Occipital lobe (tissue), 2 donors: ENCODE data around the gene TRIM47. TPM values are rescaled to one million over a fixed set of nuclear protein-coding genes. Genes with fewer than 3 reads are reported as not detected.
"Not testable (repeated sequence)": the region's sequence is repeated elsewhere in the genome, so short reads cannot be mapped to it uniquely, and the experiment has no call there.

Experiments
- DNase-seq: peaks from one replicate; lab custom pipeline; 2025; lab: John Stamatoyannopoulos, UW
- total RNA-seq: library from RNA; depleted of rRNA; stranded (reverse); fragments of >200 nt; gene quantifications from one replicate; pipeline ENCODE4 v1.2.3, GENCODE V29; 2014

Gene TRIM47
- total RNA-seq, 1 donor from 2014 or later, result 12.3 TPM

DNA sequence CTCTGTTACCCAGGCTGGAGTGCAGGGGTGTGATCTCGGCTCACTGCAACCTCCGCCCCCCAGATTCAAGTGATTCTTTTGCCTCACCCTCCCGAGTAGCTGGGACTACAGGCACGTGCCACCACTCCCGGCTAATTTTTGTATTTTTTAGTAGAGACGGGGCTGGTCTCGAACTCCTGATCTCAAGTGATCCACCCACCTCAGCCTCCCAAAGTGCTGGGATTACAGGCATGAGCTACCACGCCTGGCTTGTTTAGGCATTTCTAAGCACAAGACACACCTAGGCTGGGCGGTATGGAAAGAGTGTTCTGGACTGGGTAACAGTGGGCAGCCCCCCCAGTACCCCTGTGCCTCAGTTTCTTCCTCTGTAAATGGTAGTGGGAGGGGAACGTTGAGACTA is 8.2 kb downstream of the TRIM47 start:
- not testable (repeated sequence) for DNase-seq

DNA sequence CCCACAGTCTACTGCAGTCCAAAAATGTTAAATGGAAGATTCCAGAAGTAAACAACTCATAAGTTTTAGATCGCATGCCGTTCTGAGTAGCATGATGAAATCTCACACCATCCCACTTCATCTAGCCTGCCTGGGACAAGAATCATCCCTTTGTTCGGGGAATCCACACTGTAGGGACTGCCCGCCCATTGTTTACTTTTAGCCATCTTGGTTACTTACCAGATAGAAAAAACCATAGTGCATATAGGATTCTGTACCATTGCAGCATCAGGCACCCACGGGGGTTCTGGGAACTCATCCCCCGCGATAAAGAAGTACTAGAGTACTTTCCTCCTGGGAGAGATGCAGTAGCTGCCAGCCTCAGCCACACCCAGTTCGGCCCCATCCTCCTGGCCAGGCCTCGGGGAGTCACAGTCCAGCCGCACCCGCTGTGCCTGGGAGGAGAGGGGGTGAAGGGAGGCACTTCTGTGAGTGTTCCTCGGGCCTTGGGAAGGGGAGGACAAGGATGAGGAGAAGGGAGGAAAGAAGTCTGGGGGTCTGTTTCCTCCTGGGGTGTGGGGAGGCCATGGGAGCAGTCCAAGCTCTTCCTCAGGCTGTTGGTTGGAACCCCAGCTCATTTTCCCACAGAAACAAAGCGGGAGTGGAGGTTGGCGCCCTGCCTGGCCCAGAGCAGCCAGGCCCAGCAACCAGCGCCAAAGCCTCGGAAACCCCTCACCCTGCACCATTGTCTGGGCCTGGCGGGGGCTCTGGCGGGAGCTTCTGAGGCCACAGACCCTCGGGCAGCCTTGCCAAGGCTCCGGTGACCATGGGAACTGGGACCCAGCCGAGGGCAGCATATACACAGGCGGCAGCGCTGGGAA is 8.9 kb downstream of the TRIM47 start:
- peak; percentile 66 for DNase-seq

DNA sequence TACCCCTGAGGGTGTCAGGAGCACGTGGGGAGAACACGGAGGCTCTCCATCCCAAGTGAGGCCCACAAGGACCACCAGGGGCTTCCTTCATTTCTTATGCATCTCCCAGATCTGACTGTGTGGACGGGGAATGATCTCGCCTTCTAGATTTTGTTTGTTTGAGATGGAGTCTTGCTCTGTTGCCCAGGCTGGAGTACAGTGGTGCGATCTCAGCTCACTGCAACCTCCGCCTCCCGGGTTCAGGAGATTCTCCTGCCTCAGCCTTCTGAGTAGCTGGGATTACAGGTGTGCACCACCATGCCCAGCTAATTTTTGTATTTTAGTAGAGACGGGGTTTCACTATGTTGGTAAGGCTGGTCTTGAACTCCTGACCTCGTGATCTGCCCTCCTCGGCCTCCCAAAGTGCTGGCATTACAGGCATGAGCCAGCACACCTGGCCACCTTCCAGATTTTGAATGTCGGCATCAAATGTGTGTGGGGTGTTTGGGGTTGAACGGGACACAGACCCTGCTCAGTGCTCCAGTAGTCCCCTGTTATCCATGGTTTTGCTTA is 9.6 kb downstream of the TRIM47 start:
- not testable (repeated sequence) for DNase-seq

DNA sequence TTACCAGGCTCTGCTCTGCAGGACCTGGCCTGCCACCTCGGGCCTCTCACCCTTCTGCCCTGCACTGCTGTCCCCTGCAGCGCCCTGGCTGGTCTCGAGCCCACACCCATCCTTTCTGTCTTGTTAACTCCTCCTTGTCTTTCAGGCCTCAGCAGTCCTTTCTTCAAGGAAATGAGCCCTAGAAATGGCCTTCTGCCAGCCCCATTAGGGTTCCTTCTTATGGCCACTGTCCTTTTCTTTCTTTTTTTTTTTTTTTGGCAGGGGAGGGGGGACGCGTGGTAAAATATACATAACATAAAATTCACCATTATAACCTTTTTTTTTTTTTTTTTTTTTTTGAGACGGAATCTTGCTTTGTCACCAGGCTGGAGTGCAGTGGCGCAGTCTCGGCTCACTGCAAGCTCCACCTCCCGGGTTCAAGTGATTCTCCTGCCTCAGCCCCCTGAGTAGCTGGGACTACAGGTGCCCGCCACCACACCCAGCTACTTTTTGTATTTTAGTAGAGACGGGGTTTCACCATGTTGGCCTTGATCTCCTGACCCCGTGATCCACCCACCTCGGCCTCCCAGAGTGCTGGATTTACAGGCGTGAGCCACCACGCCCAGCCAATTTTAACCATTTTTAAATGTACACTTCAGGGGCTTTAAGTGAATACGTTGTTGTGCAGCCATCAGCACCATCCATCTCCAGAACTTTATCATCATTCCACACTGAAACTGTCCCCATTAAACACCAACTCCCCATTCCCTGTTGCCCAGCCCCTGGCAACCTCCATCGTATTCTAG is 12.8 kb downstream of the TRIM47 start:
- DNase-seq, result not testable (repeated sequence)

DNA sequence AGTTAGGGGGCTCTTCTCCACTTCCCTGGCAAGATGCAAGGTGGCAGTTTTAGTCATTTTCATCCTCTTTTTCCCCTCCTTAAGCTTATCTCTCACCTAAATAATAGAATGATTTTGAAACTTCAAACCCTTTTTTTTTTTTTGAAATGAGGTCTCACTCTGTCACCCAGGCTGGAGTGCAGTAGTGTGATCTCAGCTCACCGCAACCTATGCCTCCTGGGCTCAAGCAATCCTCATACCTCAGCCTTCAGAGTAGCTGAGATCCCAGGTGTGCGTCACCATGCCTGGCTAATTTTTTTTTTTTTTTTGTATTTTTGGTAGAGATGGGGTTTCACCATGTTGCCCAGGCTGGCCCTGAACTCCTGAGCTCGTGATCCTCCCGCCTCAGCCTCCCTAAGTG is 13.5 kb downstream of the TRIM47 start:
- not testable (repeated sequence) for DNase-seq

DNA sequence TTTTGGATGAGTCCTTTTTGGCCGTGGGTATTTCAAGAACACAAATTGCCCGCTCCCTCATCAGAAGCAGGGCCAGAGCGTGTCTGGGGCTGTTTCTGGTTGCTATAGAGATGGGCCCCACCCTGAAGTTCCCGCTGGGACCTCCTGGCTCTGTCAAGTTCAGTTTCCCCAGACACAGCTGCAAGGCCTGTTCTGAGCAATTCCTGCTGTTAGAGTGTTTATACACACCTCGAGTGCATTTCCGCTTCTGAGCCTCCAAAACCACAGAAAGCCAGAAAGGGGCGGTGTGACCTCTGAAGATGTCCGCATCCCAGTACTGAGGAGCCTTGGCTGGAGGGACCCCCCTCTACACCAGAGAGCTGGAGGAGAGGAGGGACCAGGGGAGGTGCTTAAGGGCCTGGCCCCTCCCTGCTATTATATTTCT is 13.9 kb downstream of the TRIM47 start:
- no peak for DNase-seq

DNA sequence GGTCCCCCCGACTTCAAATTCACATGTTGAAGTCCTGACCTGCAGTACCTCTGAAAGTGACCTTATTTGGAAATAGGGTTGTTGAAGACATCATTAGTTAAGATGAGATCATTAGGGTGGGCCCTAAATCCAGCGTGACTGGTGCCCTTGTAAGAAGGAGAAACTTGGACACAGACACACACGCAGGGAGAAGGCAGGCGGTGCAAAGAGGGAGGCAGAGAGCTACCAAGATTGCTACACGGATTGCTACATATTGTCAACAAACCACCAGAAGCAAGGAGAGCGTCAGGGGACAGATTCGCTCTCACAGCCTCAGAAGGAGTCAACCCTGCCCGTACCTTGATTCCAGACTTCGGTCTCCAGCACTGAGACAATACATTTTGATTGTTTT is 16.5 kb downstream of the TRIM47 start:
- DNase-seq, result no peak

DNA sequence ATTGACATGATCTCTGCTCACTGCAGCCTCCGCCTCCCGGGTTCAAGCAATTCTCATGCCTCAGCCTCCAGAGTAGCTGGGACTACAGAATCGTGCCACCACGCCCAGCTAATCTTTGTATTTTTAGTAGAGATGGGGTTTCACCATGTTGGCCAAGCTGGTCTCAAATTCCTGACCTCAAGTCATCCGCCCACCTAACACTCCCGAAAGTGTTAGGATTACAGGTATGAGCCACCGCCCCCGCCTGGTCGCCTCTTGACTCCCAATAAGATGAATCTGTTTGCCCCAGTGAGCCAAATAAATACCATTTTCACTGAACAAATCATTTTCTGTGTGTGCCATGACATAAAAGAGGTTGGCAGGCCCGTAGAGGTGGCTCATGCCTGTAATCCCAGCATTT is 19.0 kb downstream of the TRIM47 start:
- not testable (repeated sequence) for DNase-seq

DNA sequence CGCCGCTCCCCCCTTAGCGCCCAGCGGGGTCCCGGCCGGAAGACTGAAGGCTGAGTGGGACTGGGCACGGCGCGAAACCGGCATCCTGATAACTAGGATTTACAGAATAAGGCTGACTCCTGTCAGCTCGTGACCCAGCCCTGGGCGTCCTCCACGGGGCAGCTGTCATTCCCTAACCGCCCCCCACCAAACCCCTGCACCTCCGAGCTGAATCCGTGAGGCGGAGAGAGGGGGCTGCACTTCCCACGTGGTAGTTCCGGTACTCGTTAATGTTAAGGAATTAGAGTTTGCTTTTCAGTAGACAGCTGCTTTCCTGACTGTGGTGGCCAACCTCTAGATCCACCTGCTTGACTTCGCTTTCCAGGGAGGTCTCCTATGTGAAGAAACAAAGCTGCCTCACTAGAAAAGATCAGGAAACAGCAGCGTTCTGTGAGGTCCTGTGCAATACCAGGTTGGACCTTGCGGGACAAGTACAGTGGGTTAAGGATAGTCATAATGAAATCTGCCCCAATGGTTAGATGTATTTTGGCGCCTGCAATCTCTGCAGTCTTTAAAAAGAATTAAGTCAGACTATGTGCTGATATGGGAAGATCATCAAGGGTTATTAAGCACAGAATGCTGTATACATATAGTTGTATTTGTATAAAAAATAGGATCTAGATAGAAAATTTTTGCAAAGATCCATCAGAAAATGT is 22.2 kb downstream of the TRIM47 start:
- no peak for DNase-seq

DNA sequence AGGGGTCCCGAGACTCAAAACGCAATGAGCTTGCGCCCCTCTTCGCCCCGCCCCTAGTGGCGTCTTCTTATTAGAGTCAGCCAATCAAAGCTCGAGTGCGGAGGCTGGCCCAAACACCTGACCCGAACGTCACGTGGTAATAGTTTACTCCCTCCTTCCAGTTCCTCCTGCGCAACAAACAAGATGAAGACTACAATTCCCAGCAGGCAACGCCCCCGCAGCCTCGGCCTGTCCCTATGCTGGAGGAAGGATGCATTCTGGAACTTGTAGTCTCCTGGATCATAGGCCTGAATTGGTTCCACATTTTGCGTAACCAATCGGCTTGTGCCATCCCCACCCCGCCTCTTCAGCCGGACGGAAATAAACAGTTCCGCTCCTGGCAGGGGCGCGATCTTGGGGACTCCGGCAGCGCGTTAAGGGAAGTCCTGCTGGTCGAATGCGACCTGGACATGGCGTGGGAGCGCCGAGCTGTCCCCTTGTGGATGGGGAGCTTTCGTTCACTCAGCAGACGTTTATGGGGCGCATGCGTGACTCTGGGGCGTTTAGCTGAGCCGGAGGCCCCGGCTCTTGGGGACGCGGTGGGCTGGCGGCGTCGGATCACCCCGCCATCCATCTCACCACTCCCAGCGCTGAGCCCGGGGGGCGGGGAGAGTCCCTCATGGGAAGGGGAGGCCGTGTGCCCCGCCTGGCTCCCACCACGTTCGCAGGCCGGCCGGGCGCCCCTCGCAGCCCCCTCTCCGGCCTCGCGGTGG is 22.9 kb downstream of the TRIM47 start, which contains the start of gene WBP2:
TSS of gene WBP2 (minus strand) at position 26 of the 752 bp plus-strand sequence. CDS start 38 bp downstream, outside the sequence.
- peak; percentile 99 for DNase-seq

DNA sequence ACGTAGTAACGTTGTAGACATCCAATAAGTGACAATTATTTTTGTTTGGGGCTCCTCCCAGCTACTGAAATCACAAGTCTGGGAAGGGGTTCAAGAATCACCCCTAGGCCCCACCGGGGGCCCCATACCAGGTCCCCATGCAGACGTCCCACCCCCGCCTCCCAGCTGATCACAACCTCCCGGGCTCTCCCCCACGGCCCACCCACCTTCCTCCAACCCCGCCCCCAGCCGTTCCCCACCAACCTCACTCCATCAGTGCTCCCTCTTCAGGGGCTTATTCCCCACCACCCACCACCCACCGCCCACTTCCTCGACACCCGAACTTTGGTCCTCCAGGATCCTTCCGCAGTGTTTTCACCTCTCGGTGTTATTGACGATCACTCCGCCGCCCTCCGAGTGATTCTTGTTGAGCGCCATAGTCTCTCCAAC is 23.5 kb downstream of the TRIM47 start:
- no peak for DNase-seq

DNA sequence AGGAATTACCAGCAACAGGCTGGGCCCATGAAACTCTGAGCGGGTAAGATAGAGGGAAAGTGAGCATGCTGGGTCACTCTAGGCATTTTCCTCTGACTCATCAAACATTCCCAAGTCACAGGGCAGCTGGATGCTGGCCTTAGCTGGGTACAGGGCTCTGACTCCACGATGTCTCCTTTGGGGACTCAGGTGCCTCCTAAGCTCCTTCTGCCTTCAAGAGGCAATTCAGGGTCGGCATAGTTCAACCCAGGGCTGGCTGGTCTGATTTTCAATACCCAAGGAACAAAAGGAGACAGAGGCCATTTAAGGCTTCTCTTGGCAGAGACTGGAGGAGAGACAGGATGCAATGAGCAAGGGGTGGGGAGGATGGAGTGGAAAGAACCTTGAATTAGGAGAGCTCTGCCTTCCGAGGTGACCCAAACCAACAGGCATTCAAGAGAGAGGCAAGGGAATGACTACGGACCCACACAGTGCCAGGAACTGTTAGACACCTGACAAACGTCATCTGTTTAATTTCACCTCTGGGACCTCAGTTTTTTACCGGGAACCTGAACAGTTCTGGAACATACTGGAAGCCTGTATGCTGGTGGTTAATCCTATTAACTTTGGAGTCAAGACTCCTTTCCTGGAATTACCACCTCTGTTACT is 24.2 kb downstream of the TRIM47 start:
- DNase-seq, result no peak

DNA sequence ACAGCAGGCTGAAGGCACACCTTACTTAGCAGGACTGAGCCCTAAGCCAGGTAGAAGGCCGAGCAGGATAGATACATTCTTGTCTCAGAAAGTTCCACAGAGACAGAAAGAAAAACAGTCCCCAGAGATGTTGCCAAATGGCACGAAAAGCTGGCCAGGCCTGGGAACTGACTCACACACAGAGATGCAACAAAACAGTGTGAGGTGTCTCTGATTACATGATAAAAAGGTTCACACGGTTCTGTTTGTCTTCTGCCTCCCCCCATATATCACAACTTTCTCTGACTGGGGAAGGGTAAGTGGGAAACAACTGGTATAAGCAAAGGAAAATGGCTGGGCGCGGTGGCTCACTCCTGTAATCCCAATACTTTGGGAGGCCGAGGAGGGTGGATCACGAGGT is 24.9 kb downstream of the TRIM47 start:
- no peak for DNase-seq

DNA sequence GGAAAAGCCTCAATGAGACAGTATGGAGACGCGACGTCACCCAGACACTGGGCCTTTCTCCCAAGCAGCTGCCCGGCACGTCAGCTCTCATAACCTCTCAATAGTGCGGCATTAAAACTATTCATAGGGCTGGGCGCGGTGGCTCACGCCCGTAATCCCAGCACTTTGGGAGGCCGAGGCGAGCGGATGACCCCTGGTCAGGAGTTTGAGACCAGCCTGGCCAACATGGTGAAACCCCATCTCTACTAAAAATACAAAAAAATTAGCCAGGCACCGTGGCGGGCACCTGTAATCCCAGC is 26.7 kb downstream of the TRIM47 start:
- not testable (repeated sequence) for DNase-seq

DNA sequence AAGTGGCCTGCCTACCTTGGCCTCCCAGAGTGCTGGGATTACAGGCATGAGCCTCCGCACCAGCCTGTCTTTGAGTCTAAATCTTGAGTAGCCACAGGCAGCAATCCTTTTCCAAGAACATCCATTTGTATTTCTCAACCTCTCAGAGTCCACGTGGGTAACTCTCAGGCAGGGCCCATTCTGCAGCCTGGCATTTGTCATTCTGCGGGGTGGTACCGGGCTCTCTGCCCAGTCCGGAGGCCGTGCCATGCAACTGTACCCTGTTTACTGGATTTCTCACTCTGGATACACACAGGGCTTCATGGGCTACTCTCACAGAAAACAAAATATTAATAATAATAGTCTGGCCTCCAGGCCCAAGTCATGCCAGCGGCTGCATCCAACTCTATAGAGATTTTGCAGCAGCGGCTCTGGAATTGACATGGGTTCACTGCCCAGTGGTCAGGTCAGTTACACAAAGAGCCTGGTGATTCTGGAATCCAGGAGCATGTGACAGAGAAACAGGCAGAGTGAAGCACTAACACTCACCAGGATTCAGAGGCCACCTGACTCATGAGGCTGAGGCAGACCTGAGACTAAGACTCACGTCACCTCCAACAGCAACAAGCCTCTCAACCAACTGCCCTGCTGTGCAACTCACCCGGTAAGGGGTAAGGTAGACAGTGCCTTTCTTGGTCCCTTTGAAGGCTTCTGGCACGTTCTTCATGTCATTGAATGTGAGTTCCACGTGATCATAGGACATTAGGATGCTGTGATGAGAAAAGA is 27.3 kb downstream of the TRIM47 start:
- no peak for DNase-seq

DNA sequence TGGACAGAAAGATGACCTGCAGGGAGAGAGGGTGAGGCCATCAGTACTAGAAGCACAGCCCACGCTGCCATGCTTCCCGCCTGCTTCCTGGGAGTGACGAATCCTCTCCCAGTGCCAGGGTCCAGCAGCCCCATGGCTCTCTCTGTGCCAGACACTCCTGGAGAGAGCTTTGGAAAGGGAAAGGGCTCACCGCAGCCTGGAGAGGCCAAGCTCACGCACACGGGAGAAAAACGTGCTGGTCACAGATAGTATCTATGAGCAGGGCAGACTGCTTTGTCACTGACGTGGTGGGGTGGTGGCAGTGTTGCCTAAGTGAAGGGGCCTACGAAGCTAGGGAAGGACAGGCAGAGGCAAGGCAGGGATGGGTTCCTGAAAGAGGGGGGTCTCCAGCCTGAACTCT is 28.7 kb downstream of the TRIM47 start:
- no peak for DNase-seq

DNA sequence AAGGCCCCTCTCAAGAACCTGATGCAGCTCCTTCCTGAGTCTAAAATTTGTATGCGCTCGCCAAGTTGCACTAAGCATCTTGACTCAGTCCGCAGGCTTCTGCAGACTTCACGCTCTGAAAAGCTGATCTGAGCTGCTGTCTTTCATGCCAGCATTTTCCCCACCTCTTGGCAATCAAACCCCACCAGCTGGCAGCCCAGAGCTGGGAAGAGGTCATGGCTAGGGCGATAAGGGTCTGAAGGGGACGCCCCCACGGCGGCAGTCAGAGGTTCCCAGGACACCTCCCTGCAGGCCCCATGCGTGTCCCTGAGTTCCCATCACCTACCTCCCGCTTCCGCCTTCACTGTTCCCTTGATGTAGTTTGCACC is 29.1 kb downstream of the TRIM47 start:
- no peak for DNase-seq

DNA sequence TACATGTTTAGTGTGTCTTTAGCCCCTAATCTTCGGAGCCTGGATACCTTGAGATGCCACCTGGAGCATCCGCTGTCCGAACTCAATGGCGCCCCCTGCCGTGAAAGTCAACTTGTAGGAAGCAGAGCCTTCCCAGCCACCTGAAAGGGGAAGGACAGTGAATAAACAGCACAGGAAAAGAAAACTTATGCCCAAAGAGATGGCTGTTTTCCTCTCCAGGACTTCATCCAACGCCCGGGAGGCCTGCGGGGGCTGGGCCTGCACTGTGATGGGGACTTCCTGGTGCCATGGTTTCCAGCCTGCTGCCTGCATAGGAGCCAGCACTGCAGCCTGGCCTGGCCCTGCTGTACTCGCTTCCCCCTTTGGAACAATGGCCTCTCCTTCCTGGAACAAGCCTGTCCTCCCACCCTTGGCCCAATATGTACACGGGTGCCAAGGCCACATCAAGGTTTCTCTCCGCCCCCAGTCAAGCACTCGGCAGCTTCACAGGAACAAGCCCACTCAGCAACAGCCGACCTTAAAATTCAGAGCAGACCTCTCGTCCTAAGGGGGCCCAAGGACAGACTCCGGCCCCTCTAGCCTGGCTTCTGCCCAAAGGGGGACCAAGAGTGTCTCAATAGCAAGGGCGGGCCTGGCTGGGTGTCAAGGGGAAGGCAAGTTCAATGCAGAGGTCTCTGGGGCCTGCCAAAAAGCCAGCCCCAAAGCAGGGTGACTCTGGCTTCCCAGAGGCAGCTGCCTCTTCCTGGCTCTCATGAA is 29.7 kb downstream of the TRIM47 start:
- peak; percentile 46 for DNase-seq
